Measurements from ENCODE around the gene CCPG1. TPM values are rescaled to one million over a fixed set of nuclear protein-coding genes. Genes with fewer than 3 reads are reported as not detected.
A peak's percentile ranks its signal among the peaks of the same experiment; 100 is the strongest.

CCPG1 gene
- total RNA-seq, 1 experiment from 2014 or later, result 8.5 TPM

DNA sequence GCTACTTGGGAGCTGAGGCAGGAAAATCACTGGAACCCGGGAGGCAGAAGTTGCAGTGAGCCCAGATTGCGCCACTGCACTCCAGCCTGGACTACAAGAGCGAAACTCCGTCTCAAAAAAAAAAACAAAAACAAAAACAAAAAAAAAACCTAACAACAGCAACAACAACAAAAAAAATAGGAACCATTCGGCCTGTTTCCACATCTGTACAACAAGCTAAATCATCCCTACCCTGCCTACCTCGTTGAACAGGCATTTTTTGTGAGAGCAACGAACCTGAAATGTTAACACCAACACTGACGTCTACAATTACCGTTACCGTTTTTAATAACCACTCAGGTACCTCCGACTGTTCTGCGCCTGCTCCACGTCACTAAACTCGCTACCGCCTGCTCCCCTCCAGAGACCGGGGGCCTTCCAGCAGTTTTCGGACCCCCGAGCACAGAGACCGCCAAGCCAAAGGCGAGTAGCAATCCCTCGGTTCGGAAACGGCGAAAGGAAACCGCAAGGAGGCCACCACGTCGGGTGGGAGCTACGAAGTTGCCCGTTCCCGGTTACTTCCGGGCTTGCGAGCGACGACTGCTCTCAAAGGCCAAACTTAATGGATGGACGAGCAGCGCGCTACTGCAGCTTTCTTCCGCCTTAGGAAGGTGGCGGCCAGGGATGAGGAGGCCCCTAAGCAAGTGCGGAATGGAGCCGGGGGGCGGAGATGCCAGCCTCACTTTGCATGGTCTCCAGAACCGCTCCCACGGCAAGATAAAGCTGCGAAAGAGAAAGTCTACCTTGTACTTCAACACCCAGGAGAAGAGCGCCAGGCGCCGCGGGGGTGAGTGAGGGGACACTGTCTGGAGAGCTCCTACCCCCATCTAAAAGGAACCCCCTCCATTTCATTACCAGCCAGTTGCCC is 89.3 kb downstream of the CCPG1 start, which contains the start of the genes PIGB and PIGBOS1 (continued):
- TF ChIP-seq YY1 (IDR thresholded peaks at IDR 0.05; ENCODE audit: extremely low read depth, insufficient replicate concordance, low read depth, low read length), result peak; percentile 76
- TF ChIP-seq ELF1 (IDR thresholded peaks at IDR 0.05; ENCODE audit: borderline replicate concordance, low read depth), result peak; percentile 99
- peak; percentile 29 for TF ChIP-seq TCF7L2 (IDR thresholded peaks at IDR 0.05; ENCODE audit: borderline replicate concordance, extremely low read depth, insufficient read depth, insufficient read length)
- no peak for TF ChIP-seq FOSL1 (IDR thresholded peaks at IDR 0.05; ENCODE audit: low read depth)
- TF ChIP-seq, protein P1, sequence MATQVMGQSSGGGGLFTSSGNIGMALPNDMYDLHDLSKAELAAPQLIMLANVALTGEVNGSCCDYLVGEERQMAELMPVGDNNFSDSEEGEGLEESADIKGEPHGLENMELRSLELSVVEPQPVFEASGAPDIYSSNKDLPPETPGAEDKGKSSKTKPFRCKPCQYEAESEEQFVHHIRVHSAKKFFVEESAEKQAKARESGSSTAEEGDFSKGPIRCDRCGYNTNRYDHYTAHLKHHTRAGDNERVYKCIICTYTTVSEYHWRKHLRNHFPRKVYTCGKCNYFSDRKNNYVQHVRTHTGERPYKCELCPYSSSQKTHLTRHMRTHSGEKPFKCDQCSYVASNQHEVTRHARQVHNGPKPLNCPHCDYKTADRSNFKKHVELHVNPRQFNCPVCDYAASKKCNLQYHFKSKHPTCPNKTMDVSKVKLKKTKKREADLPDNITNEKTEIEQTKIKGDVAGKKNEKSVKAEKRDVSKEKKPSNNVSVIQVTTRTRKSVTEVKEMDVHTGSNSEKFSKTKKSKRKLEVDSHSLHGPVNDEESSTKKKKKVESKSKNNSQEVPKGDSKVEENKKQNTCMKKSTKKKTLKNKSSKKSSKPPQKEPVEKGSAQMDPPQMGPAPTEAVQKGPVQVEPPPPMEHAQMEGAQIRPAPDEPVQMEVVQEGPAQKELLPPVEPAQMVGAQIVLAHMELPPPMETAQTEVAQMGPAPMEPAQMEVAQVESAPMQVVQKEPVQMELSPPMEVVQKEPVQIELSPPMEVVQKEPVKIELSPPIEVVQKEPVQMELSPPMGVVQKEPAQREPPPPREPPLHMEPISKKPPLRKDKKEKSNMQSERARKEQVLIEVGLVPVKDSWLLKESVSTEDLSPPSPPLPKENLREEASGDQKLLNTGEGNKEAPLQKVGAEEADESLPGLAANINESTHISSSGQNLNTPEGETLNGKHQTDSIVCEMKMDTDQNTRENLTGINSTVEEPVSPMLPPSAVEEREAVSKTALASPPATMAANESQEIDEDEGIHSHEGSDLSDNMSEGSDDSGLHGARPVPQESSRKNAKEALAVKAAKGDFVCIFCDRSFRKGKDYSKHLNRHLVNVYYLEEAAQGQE (IDR thresholded peaks at IDR 0.05; ENCODE audit: low read depth), result no peak
- TF ChIP-seq ZBTB33 (IDR thresholded peaks at IDR 0.05; ENCODE audit: extremely low read depth, insufficient replicate concordance, low read length), result peak; percentile 57
- TF ChIP-seq POLR2AphosphoS5 (IDR thresholded peaks at IDR 0.05; ENCODE audit: low read depth, low read length), result peak; percentile 79
- peak; percentile 42 for TF ChIP-seq POLR2A (IDR thresholded peaks at IDR 0.05; ENCODE audit: borderline replicate concordance, extremely low read depth, insufficient read depth, insufficient read length)

MicroRNAs encoded within 50 kb of the gene (microRNA counts, 767-probe panel; counts per million panel counts)
- microRNA hsa-miR-628-3p (not detected), microRNA hsa-miR-628-5p (not detected)

Small RNA genes lying within 50 kb of the gene (microRNA-seq; reads per million reads assigned to microRNA genes)
- gene MIR628 (ENCODE audit: borderline number of aligned reads), result 39.5 reads per million, percentile 51 among the genes with 10 or more reads in this experiment

Other genes starting within 250 kb of the CCPG1 start
- 149 TPM for gene RSL24D1, start 211.4 kb downstream of the CCPG1 start, total RNA-seq (2021; ENCODE audit: unreplicated experiment)
- gene RAB27A, start 118.5 kb downstream of the CCPG1 start, total RNA-seq (2021; ENCODE audit: unreplicated experiment), result 8.8 TPM
- gene PIGBOS1, start 89.2 kb downstream of the CCPG1 start, total RNA-seq (2021; ENCODE audit: unreplicated experiment), result 15.3 TPM
- gene PIGB, start 89.1 kb downstream of the CCPG1 start, total RNA-seq (2021; ENCODE audit: unreplicated experiment), result 15.1 TPM
- gene PIERCE2, start 136 bp upstream of the CCPG1 start, total RNA-seq (2021; ENCODE audit: unreplicated experiment), result 2.0 TPM
- gene DNAAF4, start 99.9 kb upstream of the CCPG1 start, total RNA-seq (2021; ENCODE audit: unreplicated experiment), result 3.1 TPM
- gene PYGO1, start 180.0 kb upstream of the CCPG1 start, total RNA-seq (2021; ENCODE audit: unreplicated experiment), result 0.34 TPM